GM18519 (cell line): Measurements from ENCODE around the gene LIN9.
A peak's percentile ranks its signal among the peaks of the same experiment; 100 is the strongest.
"Not testable (repeated sequence)": the region's sequence is repeated elsewhere in the genome, so short reads cannot be mapped to it uniquely, and the experiment has no call there.

Experiments used
- ATAC-seq: cut with Tn5 transposase; IDR thresholded peaks from one replicate; pipeline ENCODE4 v1.9.1; 2021; ENCODE audit warnings: mild to moderate bottlenecking, moderate library complexity; ENCODE audit not compliant: unreplicated experiment, low FRiP score

The LIN9 gene, protein sequence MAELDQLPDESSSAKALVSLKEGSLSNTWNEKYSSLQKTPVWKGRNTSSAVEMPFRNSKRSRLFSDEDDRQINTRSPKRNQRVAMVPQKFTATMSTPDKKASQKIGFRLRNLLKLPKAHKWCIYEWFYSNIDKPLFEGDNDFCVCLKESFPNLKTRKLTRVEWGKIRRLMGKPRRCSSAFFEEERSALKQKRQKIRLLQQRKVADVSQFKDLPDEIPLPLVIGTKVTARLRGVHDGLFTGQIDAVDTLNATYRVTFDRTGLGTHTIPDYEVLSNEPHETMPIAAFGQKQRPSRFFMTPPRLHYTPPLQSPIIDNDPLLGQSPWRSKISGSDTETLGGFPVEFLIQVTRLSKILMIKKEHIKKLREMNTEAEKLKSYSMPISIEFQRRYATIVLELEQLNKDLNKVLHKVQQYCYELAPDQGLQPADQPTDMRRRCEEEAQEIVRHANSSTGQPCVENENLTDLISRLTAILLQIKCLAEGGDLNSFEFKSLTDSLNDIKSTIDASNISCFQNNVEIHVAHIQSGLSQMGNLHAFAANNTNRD

GRCh38 chr1:226308723-226309397, at the start of gene LIN9:
Gene LIN9, minus strand, starts transcription at chr1:226309164. Its CDS starts 25 bp downstream, at chr1:226309139.
- peak; percentile 63 for ATAC-seq

- no peak for ATAC-seq
These were observed 48.5 kb upstream of the LIN9 start for GRCh38 chr1:226357416-226357815.

DNA sequence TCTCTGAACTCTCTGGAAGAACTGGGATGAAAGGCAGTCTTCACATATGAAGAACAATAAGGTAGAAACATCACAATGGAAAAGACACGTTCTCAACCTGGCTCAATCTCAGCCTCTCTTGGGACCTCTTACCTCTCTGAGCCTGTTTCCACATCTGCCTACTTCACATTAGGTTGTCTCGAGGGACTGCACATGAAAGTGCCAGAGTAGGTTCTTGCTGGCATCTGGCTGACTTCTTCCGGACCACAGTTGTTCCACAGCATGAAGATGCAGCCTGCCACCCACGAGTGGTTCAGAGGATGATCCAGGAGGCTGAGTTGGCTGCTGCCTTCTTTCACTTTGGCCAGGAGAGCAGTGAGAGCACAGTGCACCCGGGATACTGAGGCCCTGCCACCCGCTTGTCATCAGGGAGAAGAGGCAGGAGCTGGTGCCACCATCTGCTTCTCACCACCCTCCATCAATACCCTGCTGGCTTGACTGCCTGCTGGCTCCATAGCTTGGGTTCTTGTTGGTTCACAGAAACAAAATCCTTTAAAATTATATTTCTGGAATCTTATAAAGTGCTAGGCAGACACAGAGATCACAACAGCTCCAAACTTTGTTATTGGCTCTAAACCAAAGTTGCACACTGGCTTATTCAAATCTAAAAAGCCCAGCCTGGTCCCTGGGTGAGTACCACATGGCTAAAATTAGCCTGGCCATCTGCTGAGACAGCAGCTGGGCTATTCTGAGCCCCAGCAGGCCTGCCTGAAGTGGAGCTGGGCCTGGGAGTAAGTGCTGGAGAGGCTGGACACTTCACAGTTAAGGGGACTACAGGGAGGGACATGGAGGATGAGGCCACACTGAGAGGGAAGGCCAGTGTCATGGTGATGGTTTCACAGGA, 46.9 kb upstream of the LIN9 start:
- no peak for ATAC-seq

GRCh38 chr1:226355016-226355415, 46.1 kb upstream of the LIN9 start:
- ATAC-seq, result no peak

DNA sequence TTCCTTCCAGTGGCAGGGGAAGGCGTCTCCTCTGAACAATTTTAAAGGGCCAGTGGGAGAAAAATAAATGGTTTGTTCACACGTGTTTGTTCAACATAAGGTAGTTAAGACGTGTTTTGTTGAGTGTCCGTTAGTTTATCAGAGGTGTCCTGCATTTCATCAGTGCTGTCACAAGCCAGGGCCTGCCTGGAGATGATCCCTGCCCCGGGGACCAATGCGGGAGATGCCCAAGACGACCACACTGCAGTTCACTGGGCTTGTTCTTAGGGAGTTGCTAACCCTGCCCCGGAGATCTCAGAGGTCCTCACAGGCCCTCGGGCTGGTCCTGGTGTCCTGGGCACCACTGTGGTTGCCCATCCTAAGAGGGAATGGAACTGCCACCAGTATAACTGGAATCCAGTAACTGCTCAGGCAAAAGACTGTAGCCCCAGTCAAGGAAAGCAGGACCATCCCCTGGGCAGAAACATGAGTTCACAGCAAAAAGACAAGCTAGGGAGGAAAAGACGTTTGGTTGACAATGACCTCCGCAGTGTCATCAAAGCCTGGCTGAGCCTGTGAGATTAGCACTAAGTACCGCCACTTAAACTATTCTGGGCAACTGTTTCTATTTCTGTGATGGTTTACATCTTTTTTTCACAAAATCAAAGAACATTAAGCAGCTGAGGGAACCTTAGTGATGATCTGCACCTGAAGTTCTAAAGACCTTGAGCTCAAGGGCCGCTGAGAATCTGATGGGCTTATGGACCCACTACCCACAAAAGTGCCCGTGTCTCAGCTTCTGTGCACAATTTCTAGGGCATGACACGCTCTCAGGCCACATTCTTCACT, 44.9 kb upstream of the LIN9 start:
- ATAC-seq, result no peak

GRCh38 chr1:226351709-226352108, 42.7 kb upstream of the LIN9 start:
- ATAC-seq, result no peak

DNA sequence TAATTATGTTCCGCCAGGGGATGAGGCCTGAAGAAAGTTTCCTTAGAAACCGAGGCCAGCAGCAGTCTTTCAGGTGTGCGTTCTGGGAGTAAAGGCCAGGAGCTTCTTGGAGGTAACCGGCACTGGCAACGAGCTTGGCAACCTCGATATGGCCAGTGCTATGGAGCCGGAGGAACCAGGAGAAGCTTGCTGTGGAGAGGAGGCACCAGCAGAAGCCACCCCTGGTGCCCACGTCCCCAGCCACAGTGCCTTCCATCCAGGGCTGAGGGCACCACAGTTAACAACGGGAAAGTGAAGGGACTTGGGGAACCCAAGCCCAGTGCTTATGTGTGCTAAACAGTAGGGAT, 41.5 kb upstream of the LIN9 start:
- ATAC-seq, result no peak

GRCh38 chr1:226349801-226350518, 41.0 kb upstream of the LIN9 start:
- ATAC-seq, result no peak

DNA sequence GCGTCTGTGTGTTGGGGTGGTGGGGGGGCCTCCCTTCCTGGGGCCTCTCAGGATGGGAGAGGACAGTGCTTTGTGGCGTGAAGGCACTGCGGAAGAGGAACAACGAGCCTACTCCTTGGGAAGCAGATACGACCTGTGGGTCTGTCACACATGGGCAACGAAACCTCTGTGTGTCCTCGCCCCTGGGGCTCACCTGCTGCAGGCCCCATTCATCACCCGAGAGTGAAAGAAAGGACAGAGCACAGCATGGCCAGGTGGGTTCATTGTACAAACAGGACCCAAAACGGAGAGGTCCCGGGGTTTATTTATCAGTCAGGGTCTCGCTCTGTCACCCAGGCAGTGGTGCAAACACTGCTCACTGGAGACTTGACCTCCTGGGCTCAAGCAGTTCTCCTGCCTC, 40.1 kb upstream of the LIN9 start:
- ATAC-seq, result no peak

GRCh38 chr1:226344441-226345259, 35.7 kb upstream of the LIN9 start:
- no peak for ATAC-seq

DNA sequence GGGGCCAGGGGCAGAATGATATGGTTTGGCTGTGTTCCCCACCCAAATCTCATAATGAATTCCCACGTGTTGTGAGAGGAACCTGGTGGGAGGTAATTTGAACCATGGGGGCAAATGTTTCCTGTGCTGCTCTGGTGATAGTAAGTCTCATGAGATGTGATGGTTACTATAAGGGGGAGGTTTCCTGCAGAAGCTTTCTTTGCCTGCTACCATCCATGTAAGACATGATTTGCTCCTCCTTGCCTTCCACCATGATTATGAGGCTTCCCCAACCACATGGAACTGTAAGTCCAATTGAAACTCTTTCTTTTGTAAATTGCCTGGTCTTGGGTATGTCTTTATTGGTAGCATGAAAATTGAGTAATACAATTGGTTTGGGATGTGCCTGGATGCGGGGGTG, 33.7 kb upstream of the LIN9 start:
- no peak for ATAC-seq

DNA sequence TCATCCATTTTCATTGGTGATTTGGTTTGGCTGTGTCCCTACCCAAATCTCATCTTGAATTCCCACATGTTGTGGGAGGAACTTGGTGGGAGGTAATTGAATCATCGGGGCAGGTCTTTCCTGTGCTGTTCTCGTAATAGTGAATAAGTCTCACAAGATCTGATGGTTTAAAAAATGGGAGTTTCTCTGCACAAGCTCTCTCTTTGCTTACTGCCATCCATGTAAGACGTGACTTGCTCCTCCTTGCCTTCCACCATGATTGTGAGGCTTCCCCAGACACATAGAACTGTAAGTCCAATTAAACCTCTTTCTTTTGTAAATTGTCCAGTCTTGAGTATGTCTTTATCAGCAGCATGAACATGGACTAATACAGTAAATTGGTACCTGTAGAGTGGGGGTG, 31.1 kb upstream of the LIN9 start:
- not testable (repeated sequence) for ATAC-seq

GRCh38 chr1:226337276-226337875, 28.4 kb upstream of the LIN9 start:
- no peak for ATAC-seq

DNA sequence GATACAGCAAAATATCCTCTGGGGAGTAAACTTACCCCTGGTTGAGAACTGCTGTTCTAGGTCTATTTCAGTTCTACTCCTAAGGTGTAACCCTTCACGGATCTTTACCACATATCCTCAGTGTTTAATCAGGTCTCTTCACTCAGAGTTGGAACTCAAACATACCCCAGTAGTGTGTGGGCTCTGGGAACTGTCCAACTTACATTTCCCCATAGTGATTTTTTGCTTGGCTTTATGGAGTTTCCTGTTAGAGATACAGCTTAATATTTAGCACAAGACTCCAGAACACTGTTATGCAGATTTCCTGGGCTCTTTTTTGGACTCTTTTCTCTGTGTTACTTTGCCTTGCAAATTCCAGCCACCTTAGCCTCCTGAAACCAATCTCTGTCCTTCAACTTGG, 26.7 kb upstream of the LIN9 start:
- ATAC-seq, result no peak

DNA sequence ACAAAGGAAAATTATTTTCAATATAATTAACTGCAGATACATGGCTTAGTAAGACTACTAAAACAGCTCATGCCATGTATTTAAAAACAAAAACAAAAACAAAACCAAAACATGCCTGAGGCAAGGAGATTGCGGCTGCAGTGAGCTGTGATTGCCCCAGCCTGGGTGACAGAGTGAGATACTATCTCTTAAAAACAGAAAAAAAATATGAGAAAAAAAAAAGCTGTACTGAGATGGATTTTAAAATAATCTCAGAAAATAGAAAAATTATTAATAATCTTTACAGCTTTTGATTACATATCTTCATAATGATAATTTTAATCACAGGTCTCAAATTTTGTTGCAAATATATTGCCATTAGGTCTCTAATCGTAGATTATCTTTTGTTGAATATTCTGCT, 24.0 kb upstream of the LIN9 start:
- no peak for ATAC-seq

GRCh38 chr1:226329237-226329636, 20.3 kb upstream of the LIN9 start:
- no peak for ATAC-seq

DNA sequence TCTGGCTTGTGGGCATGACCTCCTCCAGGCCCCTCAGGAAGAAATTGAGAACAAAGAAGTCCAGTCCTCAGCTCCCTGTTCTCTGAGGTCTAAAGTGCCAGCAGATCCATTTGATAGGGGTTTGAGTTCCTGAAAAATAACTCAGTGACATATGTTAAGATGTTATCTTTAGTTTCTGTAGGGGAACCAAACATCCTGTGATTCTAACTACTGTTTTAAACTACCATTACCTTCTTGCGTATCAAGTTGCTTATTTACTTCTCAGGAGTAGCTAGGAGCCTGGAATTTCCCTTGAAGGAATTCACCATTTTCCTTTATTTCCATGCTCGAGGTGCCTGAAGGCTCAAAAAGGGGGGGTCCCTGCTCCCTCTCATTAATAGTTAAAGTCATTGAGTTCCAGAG, 18.8 kb upstream of the LIN9 start:
- no peak for ATAC-seq

DNA sequence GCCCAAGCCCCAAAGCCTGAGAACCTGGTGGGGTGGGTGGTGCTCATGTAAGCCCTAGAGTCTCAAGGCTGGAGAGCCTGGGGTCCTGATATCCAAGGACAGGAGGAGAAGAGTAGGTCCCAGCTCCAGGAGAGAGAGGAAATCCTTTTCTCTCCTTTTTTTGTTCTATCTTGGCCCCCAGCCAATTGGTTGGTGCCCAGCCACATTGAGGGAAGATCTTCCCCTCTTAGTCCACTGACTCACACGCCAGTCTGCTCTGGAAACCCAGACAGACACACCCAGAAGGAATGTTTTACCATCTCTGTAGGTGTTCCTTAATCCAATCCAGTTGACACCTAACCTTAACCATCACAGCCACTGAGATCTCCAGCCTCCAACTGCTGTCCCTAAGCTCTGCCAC, 16.2 kb upstream of the LIN9 start:
- ATAC-seq, result no peak
